Smooth muscle cell of the pulmonary artery (primary cell): Measurements from ENCODE around the gene DLG4. TPM values are rescaled to one million over a fixed set of nuclear protein-coding genes. Genes with fewer than 3 reads are reported as not detected.

Experiments
- total RNA-seq: library from RNA; depleted of rRNA; stranded (reverse); fragments of >200 nt; gene quantifications from 2 replicates; pipeline ENCODE4 v1.2.3, GENCODE V29; 2014

Gene DLG4
- total RNA-seq = 38.6 and 51.8 TPM in 2 replicates

DNA sequence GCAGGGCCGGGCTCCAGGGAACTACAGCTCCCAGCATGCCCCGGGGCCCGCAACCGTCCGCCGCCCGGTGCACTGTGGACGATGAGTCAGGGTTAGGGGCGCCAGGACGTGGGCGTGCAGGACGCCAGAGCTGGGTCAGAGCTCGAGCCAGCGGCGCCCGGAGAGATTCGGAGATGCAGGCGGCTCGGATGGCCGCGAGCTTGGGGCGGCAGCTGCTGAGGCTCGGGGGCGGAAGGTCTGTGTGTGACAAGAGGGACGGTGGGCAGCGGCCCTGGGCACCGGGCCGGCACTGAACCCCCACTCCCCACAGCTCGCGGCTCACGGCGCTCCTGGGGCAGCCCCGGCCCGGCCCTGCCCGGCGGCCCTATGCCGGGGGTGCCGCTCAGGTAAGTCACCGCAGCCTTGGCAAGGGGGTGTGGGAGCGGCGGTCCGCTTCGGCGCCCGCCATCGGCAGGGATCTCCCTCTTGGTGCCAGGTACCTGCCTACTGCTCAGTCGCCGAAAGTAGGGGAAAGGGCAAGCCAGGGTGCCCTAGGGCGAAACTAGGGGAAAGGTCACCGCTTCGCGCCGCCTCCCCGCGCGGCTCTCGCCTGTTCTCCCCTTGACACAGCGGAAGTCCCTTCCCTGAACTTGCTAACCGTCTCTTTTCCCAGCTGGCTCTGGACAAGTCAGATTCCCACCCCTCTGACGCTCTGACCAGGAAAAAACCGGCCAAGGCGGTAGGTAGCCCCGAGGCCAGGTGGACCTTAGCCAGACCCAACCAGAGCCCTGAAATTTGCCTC, at the start of gene DLG4, which contains the start of gene ACADVL:
DLG4 (minus strand) TSS at position 25 of the 781 bp plus-strand sequence.
ACADVL (plus strand) TSS at position 127 of the 781 bp plus-strand sequence; CDS start at position 174, 47 bp downstream.

DNA sequence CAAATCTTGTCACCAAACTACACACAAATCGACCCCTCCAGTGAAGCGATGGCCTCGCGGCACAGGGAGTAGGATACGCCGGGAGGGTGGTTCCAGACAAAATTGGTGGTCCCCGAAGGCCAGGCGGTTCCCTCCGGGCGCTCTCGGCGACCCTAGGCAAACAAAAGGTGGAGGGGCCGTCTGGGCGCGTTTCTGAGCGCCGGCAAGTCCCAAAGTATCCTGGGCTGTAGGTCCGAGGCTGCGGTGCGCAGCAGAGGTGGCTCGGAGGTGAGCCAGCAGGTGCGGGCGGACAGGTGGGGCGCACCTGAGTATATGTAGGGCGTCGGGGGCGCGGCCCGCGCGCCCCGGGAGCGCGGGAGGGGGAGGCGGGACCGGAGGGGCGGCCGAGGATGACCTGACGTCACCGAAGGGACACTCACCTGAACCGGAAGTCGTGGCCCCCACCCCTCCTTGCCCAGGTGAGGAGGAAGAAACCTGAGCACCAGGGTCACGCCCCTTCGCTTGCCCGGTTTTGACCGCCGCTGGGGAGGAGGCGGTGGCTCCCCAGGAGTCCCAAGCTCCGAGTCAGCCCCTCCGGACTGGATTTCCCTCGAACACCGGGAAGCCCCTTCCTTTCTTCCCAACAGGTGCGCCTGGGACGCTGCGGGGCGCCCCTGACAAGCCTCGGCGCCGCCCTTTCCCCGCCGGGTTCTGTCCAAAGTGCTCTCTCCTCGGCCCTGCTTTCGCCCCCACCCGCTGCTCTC, 42.7 kb upstream of the DLG4 start, which contains the start of gene CLDN7:
CLDN7 (minus strand) TSS at position 287 of the 743 bp plus-strand sequence. CDS start 435 bp downstream, outside the sequence.

DNA sequence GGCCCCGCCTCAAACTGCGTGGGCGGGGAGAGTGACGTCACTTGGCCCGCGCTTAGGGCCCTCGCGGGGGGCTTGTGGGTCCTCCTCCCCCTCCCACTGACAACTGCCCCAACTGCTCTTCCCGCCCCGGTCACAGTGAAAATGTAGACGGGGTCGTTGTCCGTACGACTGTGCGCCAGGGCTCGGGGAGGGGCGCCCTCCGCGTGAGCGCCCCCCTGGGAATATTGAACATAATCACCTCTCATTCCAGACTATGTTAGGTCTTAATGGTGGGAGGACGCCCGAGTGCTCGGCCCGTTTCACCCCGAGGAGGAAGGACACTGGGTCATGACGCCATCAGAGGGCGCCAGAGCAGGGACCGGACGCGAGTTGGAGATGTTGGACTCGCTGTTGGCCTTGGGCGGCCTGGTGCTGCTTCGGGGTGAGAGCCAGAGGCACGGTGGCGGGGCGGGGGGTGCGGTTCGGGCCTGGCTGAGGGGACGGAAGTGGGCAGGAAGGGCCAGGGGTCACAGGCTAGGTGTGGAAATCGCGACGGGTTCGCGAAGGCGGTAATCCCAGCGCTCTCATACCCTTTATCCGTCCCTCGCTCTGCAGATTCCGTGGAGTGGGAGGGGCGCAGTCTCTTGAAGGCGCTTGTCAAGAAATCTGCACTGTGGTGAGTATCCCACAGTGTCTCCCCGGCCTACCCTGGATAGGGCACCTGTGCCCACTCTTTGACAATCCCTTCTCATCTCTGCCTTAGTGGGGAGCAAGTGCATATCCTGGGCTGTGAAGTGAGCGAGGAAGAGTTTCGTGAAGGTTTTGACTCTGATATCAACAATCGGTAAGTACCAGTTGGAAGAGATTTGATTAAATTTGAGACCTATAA, 32.8 kb upstream of the DLG4 start, which contains the start of gene ELP5:
ELP5 (plus strand) TSS at position 40 of the 868 bp plus-strand sequence; CDS start at position 376, 336 bp downstream.

DNA sequence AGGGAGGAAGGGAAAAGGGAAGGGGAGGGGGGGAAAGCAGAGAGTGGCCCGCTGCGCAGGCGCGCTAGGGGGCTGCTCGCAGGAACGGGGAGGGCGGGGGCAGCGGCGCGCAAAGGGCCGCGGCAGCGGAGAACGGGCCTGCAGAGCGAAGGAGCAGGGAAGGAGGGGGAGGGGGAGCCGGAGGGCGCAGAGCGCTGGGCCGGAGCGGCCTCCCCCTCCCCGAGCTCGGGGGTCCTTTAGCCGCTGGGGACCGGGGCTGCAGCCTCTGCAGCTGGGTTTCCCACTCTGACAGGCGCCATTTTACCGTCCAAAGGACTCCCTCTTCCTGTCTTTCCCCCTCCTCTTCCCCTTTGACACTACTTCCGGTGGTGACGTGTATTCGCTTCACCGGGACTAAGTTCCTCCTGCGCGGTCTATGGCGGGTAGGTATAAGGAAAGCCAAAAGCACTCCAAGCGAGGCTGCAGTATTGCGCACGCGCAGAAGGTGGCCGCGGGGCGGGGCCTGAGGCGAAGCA, 32.1 kb upstream of the DLG4 start, which contains the start of gene CTDNEP1:
CTDNEP1 (minus strand) TSS at position 74 of the 515 bp plus-strand sequence. CDS start 438 bp downstream, outside the sequence.

DNA sequence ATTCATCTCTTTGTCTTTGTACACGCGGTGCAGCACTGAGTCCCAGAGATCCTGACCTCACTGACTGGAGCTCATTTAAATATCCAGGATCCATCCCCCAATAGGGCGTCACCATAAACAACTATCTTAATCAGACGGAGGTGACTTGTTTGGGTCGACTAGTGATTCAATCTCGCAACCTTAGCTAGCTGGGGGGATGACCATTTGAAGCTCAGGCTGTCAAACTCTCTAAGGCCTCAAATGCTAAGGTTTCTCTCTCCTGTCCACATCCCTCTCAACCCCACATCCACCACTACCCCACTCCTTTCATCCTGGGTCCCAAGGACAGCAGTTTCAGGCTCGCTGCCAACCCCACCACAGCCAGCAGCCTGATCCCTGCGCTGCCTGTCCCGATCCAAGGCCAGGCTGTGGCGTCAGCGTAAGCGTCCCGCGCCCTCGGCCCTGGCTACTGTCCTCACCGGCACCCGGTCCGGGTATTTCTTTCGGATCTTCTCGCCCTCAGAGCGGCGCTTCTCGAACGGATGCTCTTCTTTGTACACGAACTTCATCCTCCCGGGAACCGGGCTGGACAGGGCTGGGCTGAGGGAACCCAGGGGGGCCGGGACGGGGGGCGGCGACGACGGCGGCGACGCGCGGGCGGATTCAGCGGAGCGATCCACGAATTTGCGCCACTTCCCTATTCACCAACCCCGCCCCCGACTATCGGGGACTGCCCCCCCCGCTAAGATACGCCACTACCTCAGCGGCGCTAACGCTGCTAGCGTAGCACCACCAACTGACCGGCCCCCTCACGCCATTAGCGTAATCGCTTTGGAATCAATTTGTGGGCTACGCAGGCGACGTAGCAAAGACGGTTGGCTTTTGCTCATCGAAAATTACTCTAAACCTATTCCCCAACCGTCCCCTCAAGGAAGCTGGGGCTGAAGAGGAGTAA, 22.4 kb upstream of the DLG4 start, which contains the start of gene GABARAP:
GABARAP (minus strand) TSS at position 667 of the 934 bp plus-strand sequence; CDS start at position 548, 119 bp downstream.

DNA sequence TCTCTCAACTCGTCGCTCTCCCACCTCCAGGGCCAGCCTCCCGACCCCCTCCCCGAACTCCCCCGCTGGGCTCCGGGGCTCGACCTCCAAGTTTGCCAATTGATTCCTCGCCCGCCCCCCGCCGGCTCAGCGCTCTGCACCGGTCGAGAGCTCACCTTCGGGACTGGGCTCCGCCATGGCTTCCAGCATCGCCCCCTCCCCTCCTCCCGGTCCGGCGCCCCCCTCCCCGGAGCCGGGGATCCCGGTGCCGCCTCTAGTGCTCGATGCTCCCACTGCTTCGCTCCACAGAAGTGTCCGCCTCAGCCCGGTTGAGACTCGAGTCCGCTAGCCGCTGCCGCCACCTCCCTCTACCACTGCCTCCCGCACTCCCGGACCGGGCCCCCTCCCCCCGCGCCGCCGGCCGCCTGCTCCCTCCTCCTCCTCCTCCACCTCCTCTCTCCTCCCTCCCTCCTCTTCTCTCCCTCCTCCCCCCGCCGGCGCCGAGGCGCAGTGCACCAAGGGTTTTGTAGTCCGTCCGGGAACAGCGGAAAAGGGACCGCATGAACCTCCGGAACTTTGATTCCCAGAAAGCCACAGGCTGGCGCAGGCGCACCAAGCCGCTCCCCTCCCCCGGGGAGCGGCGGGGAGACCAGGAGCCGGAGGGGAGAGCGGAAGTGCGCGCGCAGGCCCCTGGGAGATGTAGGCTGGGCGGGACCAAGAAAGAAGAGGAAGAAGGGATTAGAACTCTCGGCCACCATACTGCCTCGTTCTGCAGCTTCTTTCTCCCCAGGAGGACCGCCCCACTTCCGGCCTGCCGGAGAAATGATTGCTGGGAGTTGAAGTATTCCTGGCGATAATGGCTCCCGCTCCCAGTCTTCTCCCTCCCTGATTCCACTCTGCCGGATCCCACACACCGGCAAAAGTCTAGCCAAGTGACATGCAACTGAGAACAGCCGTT, 19.7 kb upstream of the DLG4 start, which contains the start of gene PHF23:
PHF23 (minus strand) TSS at position 367 of the 937 bp plus-strand sequence; CDS start at position 189, 178 bp downstream.

DNA sequence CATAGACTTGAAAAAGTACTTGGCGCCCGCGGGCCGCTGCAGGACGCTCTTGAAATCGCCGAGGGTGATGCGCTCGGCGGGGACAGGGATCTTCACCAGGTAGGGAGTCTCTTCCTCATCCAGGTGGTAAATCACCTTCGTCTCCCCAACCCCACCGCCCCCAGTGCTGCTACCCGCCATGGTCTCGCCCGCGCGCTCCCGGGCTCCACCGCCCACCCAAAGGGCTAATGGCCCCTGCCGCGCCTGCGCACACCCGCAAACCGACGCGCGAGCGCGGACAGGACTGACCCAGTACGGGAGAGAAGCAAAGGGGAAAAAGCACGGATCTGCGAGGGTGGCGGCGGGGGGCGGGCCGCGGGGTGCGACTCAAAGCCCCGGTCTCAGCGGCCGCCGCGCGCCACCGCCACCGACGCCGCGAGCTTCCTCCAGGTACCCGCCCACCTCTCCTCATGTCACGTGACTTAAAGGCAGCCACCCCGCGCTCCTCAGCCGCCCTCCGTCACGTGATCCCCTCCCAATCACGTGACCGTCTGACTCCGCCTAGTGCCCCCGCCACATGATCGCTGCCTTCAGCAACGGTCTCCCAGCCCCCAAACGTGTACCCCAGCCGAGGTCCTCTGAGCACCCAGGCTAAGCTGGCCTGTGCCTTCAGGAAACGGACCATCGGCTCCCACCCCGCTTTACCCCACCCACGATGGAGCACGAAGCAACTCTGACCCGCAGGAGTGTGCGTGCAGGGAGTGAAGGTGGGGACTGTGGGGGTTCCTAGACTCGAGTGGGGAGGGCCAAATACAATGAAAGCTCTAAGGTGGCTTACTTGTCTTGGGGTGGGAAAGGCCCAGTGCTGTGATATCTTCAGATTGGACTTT, 14.7 kb upstream of the DLG4 start, which contains the start of gene DVL2:
DVL2 (minus strand) TSS at position 435 of the 869 bp plus-strand sequence; CDS start at position 180, 255 bp downstream.

DNA sequence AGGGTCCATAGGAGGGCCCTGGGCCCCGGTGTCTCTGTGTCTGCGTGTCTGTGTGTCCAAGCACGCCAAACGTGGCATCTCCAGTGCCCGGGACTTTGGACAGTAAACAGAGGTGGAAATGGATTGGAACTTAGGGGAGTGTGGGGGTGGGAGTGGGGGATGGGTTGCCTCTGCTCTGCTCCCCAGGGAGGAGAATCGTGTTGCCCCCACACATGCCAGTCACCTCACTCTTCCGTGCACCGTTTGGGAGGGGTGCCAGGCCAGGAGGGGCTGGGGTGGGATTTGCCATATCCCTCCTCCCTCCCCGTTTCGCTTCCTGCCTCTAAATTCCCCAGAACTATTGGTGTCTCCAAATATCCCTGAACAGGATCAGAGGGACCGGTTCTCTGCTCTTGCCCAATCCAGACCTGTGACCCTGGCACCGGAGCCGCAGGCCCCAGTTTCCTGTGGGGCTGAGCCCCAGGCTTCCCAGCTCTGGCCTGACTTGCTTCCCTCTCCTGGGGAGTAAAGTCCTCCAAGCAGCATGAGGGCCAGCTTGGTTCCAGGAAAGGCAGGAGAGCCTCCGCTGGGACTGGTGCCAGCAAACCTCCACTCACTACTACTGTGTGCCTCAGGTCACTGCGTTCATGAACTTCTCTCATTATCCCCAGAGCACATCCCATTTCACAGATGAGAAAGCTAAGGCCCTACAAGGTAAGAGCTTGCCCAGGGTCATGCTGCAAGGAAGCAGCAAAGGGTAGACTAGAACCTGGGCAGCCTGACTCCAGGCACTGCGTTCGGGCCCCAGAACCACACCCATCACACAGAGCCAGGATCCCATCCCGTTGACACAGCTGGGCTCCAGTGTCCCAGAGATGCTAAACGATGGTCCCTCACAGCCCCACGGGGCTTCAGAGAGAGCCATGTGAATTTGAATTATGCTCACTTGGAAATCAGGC, 40.0 kb downstream of the DLG4 start, which contains the start of gene ASGR1:
ASGR1 (minus strand) TSS at position 54 of the 938 bp plus-strand sequence. CDS start 807 bp downstream, outside the sequence.

Other genes starting within 250 kb of the DLG4 start
- gene ALOX12, start 223.8 kb downstream of the DLG4 start, total RNA-seq = not detected in 2 replicates
- 88.2 and 97.8 TPM in 2 replicates for gene RNASEK, start 207.2 kb downstream of the DLG4 start, total RNA-seq
- 0.20 and 0.36 TPM in 2 replicates for gene BCL6B, start 196.8 kb downstream of the DLG4 start, total RNA-seq
- 0.85 and 1.1 TPM in 2 replicates for gene SLC16A13, start 183.8 kb downstream of the DLG4 start, total RNA-seq
- gene SLC16A11, start 175.7 kb downstream of the DLG4 start, total RNA-seq = 0.10 and 0.13 TPM in 2 replicates
- gene CLEC10A, start 139.6 kb downstream of the DLG4 start, total RNA-seq = not detected in 2 replicates
- not detected in 2 replicates for gene ASGR2, start 105.0 kb downstream of the DLG4 start, total RNA-seq
- gene ASGR1, start 40.5 kb downstream of the DLG4 start, total RNA-seq = 0.26 and 0.43 TPM in 2 replicates
- 253 and 331 TPM in 2 replicates for gene ACADVL, start 102 bp upstream of the DLG4 start, total RNA-seq
- gene DVL2, start 14.7 kb upstream of the DLG4 start, total RNA-seq = 57.9 and 79.4 TPM in 2 replicates
- 36.2 and 41.9 TPM in 2 replicates for gene PHF23, start 19.6 kb upstream of the DLG4 start, total RNA-seq
- gene GABARAP, start 22.6 kb upstream of the DLG4 start, total RNA-seq = 152 and 153 TPM in 2 replicates
- 71.7 and 85.0 TPM in 2 replicates for gene CTDNEP1, start 31.9 kb upstream of the DLG4 start, total RNA-seq
- gene ELP5, start 32.4 kb upstream of the DLG4 start, total RNA-seq = 23.6 and 23.8 TPM in 2 replicates
- 0.33 and 0.65 TPM in 2 replicates for gene CLDN7, start 42.6 kb upstream of the DLG4 start, total RNA-seq
- gene SLC2A4, start 61.9 kb upstream of the DLG4 start, total RNA-seq = 0.10 and 0.13 TPM in 2 replicates
- 0.07 TPM in 1 of 2 replicates, not detected in the other for gene YBX2, start 74.8 kb upstream of the DLG4 start, total RNA-seq
- 351 and 391 TPM in 2 replicates for gene EIF5A, start 87.8 kb upstream of the DLG4 start, total RNA-seq
- gene GPS2, start 95.5 kb upstream of the DLG4 start, total RNA-seq = 20.3 and 20.4 TPM in 2 replicates
- 21.6 and 31.2 TPM in 2 replicates for gene NEURL4, start 109.5 kb upstream of the DLG4 start, total RNA-seq
- gene ACAP1, start 116.7 kb upstream of the DLG4 start, total RNA-seq = 0.33 and 0.99 TPM in 2 replicates
- 13.4 and 14.2 TPM in 2 replicates for gene KCTD11, start 132.3 kb upstream of the DLG4 start, total RNA-seq
- not detected in 2 replicates for gene TMEM95, start 135.3 kb upstream of the DLG4 start, total RNA-seq
- gene TNK1, start 161.3 kb upstream of the DLG4 start, total RNA-seq = 0.20 and 0.26 TPM in 2 replicates
- 52.9 and 58.3 TPM in 2 replicates for gene PLSCR3, start 174.7 kb upstream of the DLG4 start, total RNA-seq
- gene TMEM256, start 184.3 kb upstream of the DLG4 start, total RNA-seq = 57.9 and 74.2 TPM in 2 replicates
- gene NLGN2, start 188.0 kb upstream of the DLG4 start, total RNA-seq = 23.7 and 28.4 TPM in 2 replicates
- gene SPEM1, start 200.5 kb upstream of the DLG4 start, total RNA-seq = not detected in 2 replicates
- gene SPEM2, start 205.8 kb upstream of the DLG4 start, total RNA-seq = not detected in 2 replicates
- not detected in 2 replicates for gene SPEM3, start 209.0 kb upstream of the DLG4 start, total RNA-seq
- 2.5 and 3.2 TPM in 2 replicates for gene TMEM102, start 215.6 kb upstream of the DLG4 start, total RNA-seq
- gene FGF11, start 219.7 kb upstream of the DLG4 start, total RNA-seq = 12.9 and 16.7 TPM in 2 replicates
- gene CHRNB1, start 225.2 kb upstream of the DLG4 start, total RNA-seq = 5.2 and 6.7 TPM in 2 replicates